Colonic mucosa (tissue), 4 donors: ENCODE data around the gene CCDC7. TPM values are rescaled to one million over a fixed set of nuclear protein-coding genes. Genes with fewer than 3 reads are reported as not detected.
"Not testable (repeated sequence)": the region's sequence is repeated elsewhere in the genome, so short reads cannot be mapped to it uniquely, and the experiment has no call there.

Experiments used
- DNase-seq: peaks from one replicate; pipeline ENCODE4 v3.0.0-alpha.2; 2020
- H3K27ac ChIP-seq: fragments of 200-600 bp; one replicate; pipeline ENCODE4 v1.8.0; 2021
- H3K27me3 ChIP-seq: fragments of 200-600 bp; one replicate; pipeline ENCODE4 v1.8.0; 2021
- H3K36me3 ChIP-seq: fragments of 200-600 bp; one replicate; pipeline ENCODE4 v1.8.0; 2021
- H3K4me1 ChIP-seq: fragments of 200-600 bp; one replicate; pipeline ENCODE4 v1.8.0; 2021; ENCODE audit warnings: mild to moderate bottlenecking
- H3K4me3 ChIP-seq: fragments of 200-600 bp; one replicate; pipeline ENCODE4 v1.8.0; 2021
- H3K9ac ChIP-seq, 2 donors: one replicate each; pipeline ENCODE4 v1.7.0; 2013; ENCODE audit warnings: control low read depth in 2 of 2, low read depth in 2 of 2, low read length in 2 of 2
- H3K9me3 ChIP-seq: fragments of 200-600 bp; one replicate; pipeline ENCODE4 v1.8.0; 2021
- intact Hi-C: fragments of 100-400 bp; cut with DNase I; formaldehyde crosslinking; loops from one replicate; pipeline ENCODE4 v1.14.1; 2022
- total RNA-seq, 2 donors: library from RNA; stranded (reverse); fragmentation: NEBNext Ultra II Directional in 1 of 2; extraction: Animal tissue kit (Norgen Biotek cat#: 25700) in 1 of 2; gene quantifications; one replicate each; pipeline ENCODE4 v1.2.1, GENCODE V29; 2021
- TF ChIP-seq, protein P1 (sequence below): fragments of 200-600 bp; IDR thresholded peaks from one replicate; pipeline ENCODE4 v1.8.0; 2022; ENCODE audit warnings: antibody characterized with exemption, mild to moderate bottlenecking
- donor health status: healthy.
- donor health status: DM: no; HTN: no; CAD: no.
- donor health status: DM: no; HTN: no; CAD: no.

Gene CCDC7
- total RNA-seq, 2 donors from 2014 or later = 9.9 TPM

DNA sequence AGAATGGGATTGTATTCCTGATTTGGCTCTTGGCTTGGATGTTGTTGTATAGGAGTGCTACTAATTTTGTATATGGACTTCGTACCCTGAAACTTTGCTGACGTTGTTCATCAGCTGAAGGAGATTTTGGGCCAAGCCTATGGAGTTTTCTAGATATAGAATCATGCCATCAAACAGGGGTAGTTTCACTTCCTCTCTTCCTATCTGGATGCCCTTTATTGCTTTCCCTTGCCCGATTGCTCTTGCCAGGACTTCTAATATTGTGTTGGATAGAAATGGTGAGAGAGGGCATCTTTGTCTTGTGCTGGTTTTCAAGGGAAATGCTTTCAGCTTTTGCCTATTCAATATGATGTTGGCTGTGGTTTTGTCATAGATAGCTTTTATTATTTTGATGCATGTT is 92.3 kb downstream of the CCDC7 start:
- Histone ChIP-seq H3K4me1 (no peaks in the 10 kb centered on the region), H3K27me3 (no peaks in the 10 kb centered on the region), H3K4me3 (no peak overlapping the region), H3K9ac (no peak overlapping the region), H3K36me3 (no peaks in the 10 kb centered on the region), H3K9me3 (no peaks in the 10 kb centered on the region), H3K27ac (no peak overlapping the region)
- intact Hi-C loops = no loop called here
- TF ChIP-seq, protein P1, sequence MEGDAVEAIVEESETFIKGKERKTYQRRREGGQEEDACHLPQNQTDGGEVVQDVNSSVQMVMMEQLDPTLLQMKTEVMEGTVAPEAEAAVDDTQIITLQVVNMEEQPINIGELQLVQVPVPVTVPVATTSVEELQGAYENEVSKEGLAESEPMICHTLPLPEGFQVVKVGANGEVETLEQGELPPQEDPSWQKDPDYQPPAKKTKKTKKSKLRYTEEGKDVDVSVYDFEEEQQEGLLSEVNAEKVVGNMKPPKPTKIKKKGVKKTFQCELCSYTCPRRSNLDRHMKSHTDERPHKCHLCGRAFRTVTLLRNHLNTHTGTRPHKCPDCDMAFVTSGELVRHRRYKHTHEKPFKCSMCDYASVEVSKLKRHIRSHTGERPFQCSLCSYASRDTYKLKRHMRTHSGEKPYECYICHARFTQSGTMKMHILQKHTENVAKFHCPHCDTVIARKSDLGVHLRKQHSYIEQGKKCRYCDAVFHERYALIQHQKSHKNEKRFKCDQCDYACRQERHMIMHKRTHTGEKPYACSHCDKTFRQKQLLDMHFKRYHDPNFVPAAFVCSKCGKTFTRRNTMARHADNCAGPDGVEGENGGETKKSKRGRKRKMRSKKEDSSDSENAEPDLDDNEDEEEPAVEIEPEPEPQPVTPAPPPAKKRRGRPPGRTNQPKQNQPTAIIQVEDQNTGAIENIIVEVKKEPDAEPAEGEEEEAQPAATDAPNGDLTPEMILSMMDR = no peak
- no peak for DNase-seq

DNA sequence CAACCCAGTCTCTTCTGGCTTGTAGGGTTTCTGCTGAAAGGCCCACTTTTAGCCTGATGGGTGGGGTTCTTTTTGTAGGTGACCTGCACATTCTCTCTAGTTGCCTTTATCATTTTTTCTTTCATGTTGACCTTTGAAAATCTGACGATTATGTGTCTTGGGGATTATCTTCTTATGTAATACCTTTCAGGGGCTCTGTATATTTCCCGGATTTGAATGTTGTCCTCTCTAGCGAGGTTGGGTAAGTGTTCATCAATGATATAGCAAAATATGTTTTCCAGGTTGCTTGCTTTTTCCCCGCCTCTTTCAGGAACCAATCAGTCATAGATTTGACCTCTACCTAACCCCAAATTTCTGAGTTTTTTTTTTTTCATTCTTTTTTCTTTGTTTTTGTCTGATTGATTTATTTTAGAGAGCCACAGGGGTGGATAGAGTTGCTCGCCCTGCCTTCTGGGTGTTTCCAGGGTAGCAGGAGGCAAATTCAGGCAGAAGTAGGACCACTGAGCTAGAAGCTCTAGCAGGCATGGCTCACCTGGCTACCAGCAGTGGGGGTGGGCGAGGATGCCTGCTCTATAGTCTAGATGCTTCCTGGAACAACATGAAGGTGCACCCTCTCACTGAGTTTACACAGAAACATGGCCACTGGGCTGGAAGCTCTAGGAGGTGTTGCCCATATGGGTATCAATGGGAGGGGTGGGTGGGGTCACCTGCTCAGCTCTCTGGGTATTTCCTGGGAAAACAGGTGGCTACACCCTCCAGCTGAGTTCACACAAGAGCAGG is 94.9 kb downstream of the CCDC7 start:
- H3K36me3 ChIP-seq = no peaks in the 10 kb centered on the region
- H3K27ac ChIP-seq = no peak overlapping the region
- intact Hi-C loops = no loop called here
- no peaks in the 10 kb centered on the region for H3K4me1 ChIP-seq
- no peak overlapping the region for H3K4me3 ChIP-seq
- H3K9me3 ChIP-seq = no peaks in the 10 kb centered on the region
- H3K9ac ChIP-seq = no peak overlapping the region
- H3K27me3 ChIP-seq = no peaks in the 10 kb centered on the region
- TF ChIP-seq, protein P1 = no peak
- DNase-seq = no peak

DNA sequence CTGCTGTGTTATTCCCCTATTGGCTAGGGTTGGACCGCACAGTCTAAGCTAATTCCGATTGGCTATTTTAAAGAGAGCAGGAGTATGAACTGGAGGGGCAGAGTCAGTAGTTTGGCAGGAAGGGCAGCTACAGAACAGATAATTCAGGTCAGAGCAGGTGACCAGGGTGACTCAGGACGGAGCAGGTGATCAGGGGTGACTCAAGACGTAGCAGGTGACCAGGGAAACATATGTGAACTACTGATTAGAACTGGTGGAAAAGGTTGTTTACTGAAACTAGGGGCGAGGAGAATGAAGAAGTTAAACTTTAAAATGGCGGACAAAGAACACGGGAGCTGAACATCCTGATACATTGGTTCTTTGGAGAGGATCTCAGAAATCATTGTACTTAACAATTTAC is 102.3 kb downstream of the CCDC7 start:
- TF ChIP-seq, protein P1 = no peak

DNA sequence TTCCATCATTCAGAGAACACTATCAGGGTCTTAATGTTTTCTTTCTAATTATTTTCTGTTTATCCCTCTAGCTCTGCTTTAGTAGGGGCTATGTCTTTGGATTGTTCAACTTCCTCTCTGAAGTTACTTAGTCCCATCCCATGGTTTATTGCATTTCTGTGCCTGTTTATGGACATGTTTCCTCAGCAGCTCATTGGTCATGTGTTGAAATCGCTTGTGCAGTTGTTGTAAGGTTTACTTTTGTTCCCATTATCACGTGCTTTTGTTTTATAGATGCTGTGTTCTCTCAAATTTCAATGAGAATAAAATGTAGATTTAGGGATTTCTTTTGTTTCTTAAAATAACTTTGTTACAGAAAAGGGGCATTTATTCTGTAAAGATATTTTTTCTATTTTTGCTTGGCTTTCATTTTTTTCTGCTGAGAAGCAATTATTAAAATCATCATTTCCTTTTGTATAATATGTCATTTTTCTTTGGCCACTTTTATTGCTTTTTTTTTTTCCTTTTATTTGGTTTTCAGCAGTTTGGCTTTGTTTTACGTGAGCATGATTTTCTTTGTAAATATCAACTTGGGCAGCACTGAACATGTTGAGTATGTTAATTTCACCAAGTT is 110.9 kb downstream of the CCDC7 start:
- TF ChIP-seq, protein P1 = no peak
- Histone ChIP-seq H3K4me3 (no peak overlapping the region), H3K27me3 (no peaks in the 10 kb centered on the region), H3K9ac (no peak overlapping the region), H3K36me3 (no peaks in the 10 kb centered on the region), H3K4me1 (no peaks in the 10 kb centered on the region), H3K27ac (no peak overlapping the region), H3K9me3 (no peaks in the 10 kb centered on the region)
- DNase-seq = no peak
- intact Hi-C loops = no loop called here

More for the DNA sequence above, 102.3 kb downstream of the CCDC7 start:
- Histone ChIP-seq H3K4me1 (no peaks in the 10 kb centered on the region), H3K9ac (no peak overlapping the region), H3K9me3 (no peaks in the 10 kb centered on the region), H3K27ac (no peak overlapping the region), H3K27me3 (no peaks in the 10 kb centered on the region), H3K36me3 (no peaks in the 10 kb centered on the region), H3K4me3 (no peak overlapping the region)
- intact Hi-C loops = no loop called here
- DNase-seq = no peak

DNA sequence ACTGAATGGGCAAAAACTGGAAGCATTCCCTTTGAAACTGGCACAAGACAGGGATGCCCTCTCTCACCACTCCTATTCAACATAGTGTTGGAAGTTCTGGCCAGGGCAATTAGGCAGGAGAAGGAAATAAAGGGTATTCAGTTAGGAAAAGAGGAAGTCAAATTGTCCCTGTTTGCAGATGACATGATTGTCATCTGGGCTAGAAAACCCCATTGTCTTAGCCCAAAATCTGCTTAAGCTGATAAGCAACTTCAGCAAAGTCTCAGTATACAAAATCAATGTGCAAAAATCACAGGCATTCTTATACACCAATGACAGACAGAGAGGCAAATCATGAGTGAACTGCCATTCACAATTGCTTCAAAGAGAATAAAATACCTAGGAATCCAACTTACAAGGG is 116.8 kb downstream of the CCDC7 start:
- H3K9me3 ChIP-seq, H3K4me1 ChIP-seq, DNase-seq, H3K9ac ChIP-seq, H3K4me3 ChIP-seq, H3K27ac ChIP-seq, H3K27me3 ChIP-seq, intact Hi-C loops, H3K36me3 ChIP-seq: not testable (repeated sequence)

DNA sequence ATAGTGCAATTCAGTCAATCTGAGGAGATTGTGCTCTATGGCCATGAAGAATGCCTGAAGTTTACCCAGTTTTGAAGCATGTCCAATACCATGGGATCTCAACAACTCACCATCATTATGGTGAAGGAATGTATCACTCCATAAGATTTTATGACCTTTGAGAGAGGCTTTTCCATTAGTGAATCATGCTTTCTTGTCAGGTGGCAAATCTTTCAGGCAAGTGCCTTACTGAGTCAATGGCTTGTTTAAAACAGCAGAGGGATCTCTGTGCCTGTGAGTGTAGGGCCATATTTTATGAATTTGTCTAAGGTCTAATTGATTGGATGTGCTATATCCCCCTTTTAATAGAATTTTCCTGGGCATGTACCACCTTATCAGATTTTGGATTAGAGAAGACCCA is 131.5 kb downstream of the CCDC7 start:
- TF ChIP-seq, protein P1 = no peak
- H3K9ac ChIP-seq = no peak overlapping the region
- no peaks in the 10 kb centered on the region for H3K36me3 ChIP-seq
- H3K9me3 ChIP-seq = no peaks in the 10 kb centered on the region
- H3K4me3 ChIP-seq = no peak overlapping the region
- no peak overlapping the region for H3K27ac ChIP-seq
- DNase-seq = no peak
- intact Hi-C loops = no loop called here
- H3K4me1 ChIP-seq = no peaks in the 10 kb centered on the region
- no peaks in the 10 kb centered on the region for H3K27me3 ChIP-seq
